Central memory CD8-positive, alpha-beta T cell (primary cell): ENCODE measurements around the gene SCAF4.

Experiments
- ATAC-seq: fragments of 150-1000 bp; cut with Tn5 transposase; replicated peaks from 2 replicates; pipeline ENCODE4 v1.10.0; 2022; ENCODE audit warnings: mild to moderate bottlenecking, moderate FRiP score, moderate number of reproducible peaks; ENCODE audit not compliant: poor library complexity, severe bottlenecking; ENCODE audit errors: extremely low read depth
- DNase-seq, 2 donors: peaks; one replicate each; pipeline ENCODE4 v3.0.0; 2021; ENCODE audit warnings: low spot score in 2 of 2
- H3K27ac Mint-ChIP-seq: one replicate; pipeline ENCODE4 v1.8.0; 2022; ENCODE audit warnings: low read depth, mild to moderate bottlenecking, moderate library complexity, mixed read lengths
- H3K27me3 Mint-ChIP-seq: one replicate; pipeline ENCODE4 v1.8.0; 2022; ENCODE audit warnings: mixed read lengths
- H3K36me3 Mint-ChIP-seq: one replicate; pipeline ENCODE4 v1.8.0; 2022; ENCODE audit warnings: mild to moderate bottlenecking, moderate library complexity, mixed read lengths; ENCODE audit not compliant: insufficient read depth
- H3K4me1 Mint-ChIP-seq: one replicate; pipeline ENCODE4 v1.8.0; 2022; ENCODE audit warnings: mixed read lengths
- H3K4me3 Mint-ChIP-seq: one replicate; pipeline ENCODE4 v1.8.0; 2022; ENCODE audit warnings: mild to moderate bottlenecking, moderate library complexity, mixed read lengths
- H3K9me3 Mint-ChIP-seq: one replicate; pipeline ENCODE4 v1.8.0; 2022; ENCODE audit warnings: mixed read lengths

SCAF4 gene

GRCh38 chr21:31698461-31698860 lies 33.5 kb downstream of the SCAF4 start:
- Mint-ChIP-seq H3K27me3 (no peaks in the 10 kb centered on the region), H3K9me3 (no peaks in the 10 kb centered on the region), H3K36me3 (peaks cover 59% of the 10 kb centered on the region), H3K27ac (no peak overlapping the region), H3K4me1 (no peaks in the 10 kb centered on the region), H3K4me3 (no peak overlapping the region)
- DNase-seq (no peak), ATAC-seq (no peak)

GRCh38 chr21:31696424-31696823 lies 35.5 kb downstream of the SCAF4 start:
- H3K4me3 Mint-ChIP-seq: no peak overlapping the region
- no peaks in the 10 kb centered on the region for H3K4me1 Mint-ChIP-seq
- no peak for ATAC-seq
- peaks cover 61% of the 10 kb centered on the region for H3K36me3 Mint-ChIP-seq
- no peak for DNase-seq
- no peaks in the 10 kb centered on the region for H3K9me3 Mint-ChIP-seq
- H3K27me3 Mint-ChIP-seq: no peaks in the 10 kb centered on the region
- no peak overlapping the region for H3K27ac Mint-ChIP-seq

- H3K27me3 Mint-ChIP-seq: no peaks in the 10 kb centered on the region
- H3K27ac Mint-ChIP-seq: no peak overlapping the region
- DNase-seq (no peak), ATAC-seq (no peak)
- H3K4me1 Mint-ChIP-seq: no peaks in the 10 kb centered on the region
- H3K9me3 Mint-ChIP-seq: no peaks in the 10 kb centered on the region
- peaks cover 61% of the 10 kb centered on the region for H3K36me3 Mint-ChIP-seq
- H3K4me3 Mint-ChIP-seq: no peak overlapping the region
Observed at GRCh38 chr21:31693222-31693621, 38.7 kb downstream of the SCAF4 start.

GRCh38 chr21:31688603-31689368 lies 43.1 kb downstream of the SCAF4 start:
- Mint-ChIP-seq H3K4me3 (no peak overlapping the region), H3K9me3 (no peaks in the 10 kb centered on the region), H3K36me3 (peaks cover 77% of the 10 kb centered on the region), H3K27ac (no peak overlapping the region), H3K4me1 (no peaks in the 10 kb centered on the region), H3K27me3 (no peaks in the 10 kb centered on the region)
- ATAC-seq: no peak
- no peak for DNase-seq

- ATAC-seq (no peak), DNase-seq (no peak)
- no peaks in the 10 kb centered on the region for H3K9me3 Mint-ChIP-seq
- peaks cover 75% of the 10 kb centered on the region for H3K36me3 Mint-ChIP-seq
- no peaks in the 10 kb centered on the region for H3K4me1 Mint-ChIP-seq
- no peaks in the 10 kb centered on the region for H3K27me3 Mint-ChIP-seq
- no peak overlapping the region for H3K4me3 Mint-ChIP-seq
- H3K27ac Mint-ChIP-seq: no peak overlapping the region
Observed at GRCh38 chr21:31687108-31687507, 44.8 kb downstream of the SCAF4 start.

GRCh38 chr21:31686272-31686915 lies 45.5 kb downstream of the SCAF4 start:
- H3K36me3 Mint-ChIP-seq: peaks cover 79% of the 10 kb centered on the region
- ATAC-seq: no peak
- no peak overlapping the region for H3K27ac Mint-ChIP-seq
- H3K27me3 Mint-ChIP-seq: no peaks in the 10 kb centered on the region
- DNase-seq: no peak
- no peaks in the 10 kb centered on the region for H3K4me1 Mint-ChIP-seq
- no peaks in the 10 kb centered on the region for H3K9me3 Mint-ChIP-seq
- no peak overlapping the region for H3K4me3 Mint-ChIP-seq

- Mint-ChIP-seq H3K4me1 (no peaks in the 10 kb centered on the region), H3K27me3 (no peaks in the 10 kb centered on the region), H3K9me3 (no peaks in the 10 kb centered on the region), H3K36me3 (peaks cover 65% of the 10 kb centered on the region), H3K4me3 (no peak overlapping the region), H3K27ac (no peak overlapping the region)
- ATAC-seq (no peak), DNase-seq (no peak)
Observed at GRCh38 chr21:31684918-31685317, 47.0 kb downstream of the SCAF4 start.

GRCh38 chr21:31683029-31683428 lies 48.9 kb downstream of the SCAF4 start:
- Mint-ChIP-seq H3K36me3 (peaks cover 57% of the 10 kb centered on the region), H3K4me3 (no peak overlapping the region), H3K4me1 (no peaks in the 10 kb centered on the region), H3K27me3 (no peaks in the 10 kb centered on the region), H3K27ac (no peak overlapping the region), H3K9me3 (no peaks in the 10 kb centered on the region)
- ATAC-seq (no peak), DNase-seq (no peak)

GRCh38 chr21:31682620-31683019 lies 49.3 kb downstream of the SCAF4 start:
- no peak for ATAC-seq
- Mint-ChIP-seq H3K4me1 (no peaks in the 10 kb centered on the region), H3K36me3 (peaks cover 55% of the 10 kb centered on the region), H3K27me3 (no peaks in the 10 kb centered on the region), H3K9me3 (no peaks in the 10 kb centered on the region), H3K27ac (no peak overlapping the region), H3K4me3 (no peak overlapping the region)
- no peak for DNase-seq

- no peak for ATAC-seq
- no peak for DNase-seq
- Mint-ChIP-seq H3K4me3 (no peak overlapping the region), H3K36me3 (peaks cover 18% of the 10 kb centered on the region), H3K4me1 (no peaks in the 10 kb centered on the region), H3K27me3 (no peaks in the 10 kb centered on the region), H3K27ac (no peak overlapping the region), H3K9me3 (no peaks in the 10 kb centered on the region)
Observed at GRCh38 chr21:31678478-31678877, 53.4 kb downstream of the SCAF4 start.

GRCh38 chr21:31677047-31677446 lies 54.9 kb downstream of the SCAF4 start:
- H3K4me1 Mint-ChIP-seq: no peaks in the 10 kb centered on the region
- no peaks in the 10 kb centered on the region for H3K27me3 Mint-ChIP-seq
- no peak overlapping the region for H3K27ac Mint-ChIP-seq
- peaks cover 7% of the 10 kb centered on the region for H3K36me3 Mint-ChIP-seq
- no peak overlapping the region for H3K4me3 Mint-ChIP-seq
- DNase-seq (no peak), ATAC-seq (no peak)
- H3K9me3 Mint-ChIP-seq: no peaks in the 10 kb centered on the region

GRCh38 chr21:31675960-31676359 lies 56.0 kb downstream of the SCAF4 start:
- H3K4me3 Mint-ChIP-seq: no peak overlapping the region
- H3K27me3 Mint-ChIP-seq: no peaks in the 10 kb centered on the region
- H3K27ac Mint-ChIP-seq: no peak overlapping the region
- peaks cover 5% of the 10 kb centered on the region for H3K36me3 Mint-ChIP-seq
- ATAC-seq (no peak), DNase-seq (no peak)
- no peaks in the 10 kb centered on the region for H3K4me1 Mint-ChIP-seq
- no peaks in the 10 kb centered on the region for H3K9me3 Mint-ChIP-seq

GRCh38 chr21:31675318-31675717 lies 56.6 kb downstream of the SCAF4 start:
- H3K4me1 Mint-ChIP-seq: no peaks in the 10 kb centered on the region
- no peak overlapping the region for H3K27ac Mint-ChIP-seq
- H3K27me3 Mint-ChIP-seq: no peaks in the 10 kb centered on the region
- no peaks in the 10 kb centered on the region for H3K9me3 Mint-ChIP-seq
- no peak overlapping the region for H3K4me3 Mint-ChIP-seq
- DNase-seq (no peak), ATAC-seq (no peak)
- peaks cover 9% of the 10 kb centered on the region for H3K36me3 Mint-ChIP-seq
